Type B pancreatic cell (in vitro differentiated cells): Measurements from ENCODE around the gene ZNF615. TPM values are rescaled to one million over a fixed set of nuclear protein-coding genes. Genes with fewer than 3 reads are reported as not detected.
"Not testable (repeated sequence)": the region's sequence is repeated elsewhere in the genome, so short reads cannot be mapped to it uniquely, and the experiment has no call there.

Source experiments
- DNase-seq: peaks from one replicate; pipeline ENCODE4 v3.0.0; 2021; ENCODE audit warnings: mixed read lengths; ENCODE audit not compliant: unreplicated experiment; ENCODE audit errors: extremely low spot score
- H3K27ac Mint-ChIP-seq: 2 replicates; pipeline ENCODE4 v1.8.0; 2021; ENCODE audit warnings: mild to moderate bottlenecking, mixed read lengths
- H3K27me3 Mint-ChIP-seq: 2 replicates; pipeline ENCODE4 v1.8.0; 2021; ENCODE audit warnings: mixed read lengths
- H3K36me3 Mint-ChIP-seq: 2 replicates; pipeline ENCODE4 v1.8.0; 2021; ENCODE audit warnings: mixed read lengths
- H3K4me1 Mint-ChIP-seq: one replicate; pipeline ENCODE4 v1.8.0; 2021; ENCODE audit warnings: mixed read lengths; ENCODE audit not compliant: unreplicated experiment
- H3K4me3 Mint-ChIP-seq: 2 replicates; pipeline ENCODE4 v1.8.0; 2021; ENCODE audit warnings: mild to moderate bottlenecking, mixed read lengths
- H3K9me3 Mint-ChIP-seq: 2 replicates; pipeline ENCODE4 v1.8.0; 2021; ENCODE audit warnings: mixed read lengths
- CTCF ChIP-seq: fragments of 200-600 bp; sonication (generic); conservative IDR thresholded peaks from 2 replicates; pipeline ENCODE4 v1.5.0; 2021; ENCODE audit warnings: antibody characterized with exemption, mild to moderate bottlenecking
- total RNA-seq: library from RNA; stranded (reverse); gene quantifications from 2 replicates; pipeline ENCODE4 v1.2.1, GENCODE V29; 2021; ENCODE audit warnings: low replicate concordance

Gene ZNF615
- total RNA-seq, 1 donor from 2014 or later: 14.2 TPM

GRCh38 chr19:52028780-52029123 is 20.7 kb upstream of the ZNF615 start:
- Mint-ChIP-seq H3K4me3 (peak overlapping the region; percentile 96), H3K27ac (peak overlapping the region; percentile 98), H3K27me3 (no peaks in the 10 kb centered on the region), H3K4me1 (peaks cover 19% of the 10 kb centered on the region), H3K36me3 (peaks cover 65% of the 10 kb centered on the region), H3K9me3 (peaks cover 12% of the 10 kb centered on the region)
- TF ChIP-seq CTCF: no peak
- DNase-seq: no peak

GRCh38 chr19:52028027-52028779 is 20.2 kb upstream of the ZNF615 start, which contains the start of gene ZNF614:
TSS of gene ZNF614 (minus strand) at chr19:52028379. CDS start at chr19:52025745, 2,634 bp downstream.
- Mint-ChIP-seq H3K36me3 (peaks cover 65% of the 10 kb centered on the region), H3K4me3 (peak within 1 kb of the TSS; percentile 96), H3K4me1 (peaks cover 19% of the 10 kb centered on the region), H3K27me3 (no peaks in the 10 kb centered on the region), H3K9me3 (peaks cover 10% of the 10 kb centered on the region), H3K27ac (peak within 1 kb of the TSS; percentile 98)
- TF ChIP-seq CTCF: no peak
- peak; percentile 90 for DNase-seq

- not testable (repeated sequence) for DNase-seq, H3K27me3 Mint-ChIP-seq, H3K27ac Mint-ChIP-seq, H3K9me3 Mint-ChIP-seq
- H3K36me3 Mint-ChIP-seq: peaks cover 69% of the 10 kb centered on the region
- peak overlapping the region; percentile 96 for H3K4me3 Mint-ChIP-seq
- H3K4me1 Mint-ChIP-seq: peaks cover 19% of the 10 kb centered on the region
Observed at GRCh38 chr19:52026255-52026990, 18.4 kb upstream of the ZNF615 start.

GRCh38 chr19:52024478-52024877 is 16.5 kb upstream of the ZNF615 start:
- H3K27me3 Mint-ChIP-seq, H3K4me3 Mint-ChIP-seq, H3K27ac Mint-ChIP-seq, DNase-seq: not testable (repeated sequence)
- Mint-ChIP-seq H3K4me1 (peaks cover 19% of the 10 kb centered on the region), H3K36me3 (peaks cover 78% of the 10 kb centered on the region), H3K9me3 (peaks cover 11% of the 10 kb centered on the region)

- Mint-ChIP-seq H3K27me3 (no peaks in the 10 kb centered on the region), H3K4me1 (peaks cover 9% of the 10 kb centered on the region), H3K36me3 (peaks cover 89% of the 10 kb centered on the region), H3K4me3 (no peak overlapping the region), H3K9me3 (peaks cover 11% of the 10 kb centered on the region), H3K27ac (no peak overlapping the region)
- no peak for DNase-seq
- TF ChIP-seq CTCF: no peak
Observed at GRCh38 chr19:52022193-52022592, 14.2 kb upstream of the ZNF615 start.

GRCh38 chr19:52020506-52020905 is 12.5 kb upstream of the ZNF615 start:
- Mint-ChIP-seq H3K36me3 (peaks cover 91% of the 10 kb centered on the region), H3K27me3 (no peaks in the 10 kb centered on the region), H3K27ac (no peak overlapping the region), H3K9me3 (peaks cover 16% of the 10 kb centered on the region), H3K4me3 (no peak overlapping the region), H3K4me1 (no peaks in the 10 kb centered on the region)
- no peak for TF ChIP-seq CTCF
- no peak for DNase-seq
